Stimulated activated CD8-positive, alpha-beta memory T cell treated with anti-CD3 and anti-CD28 coated beads, Interleukin-7, amount 100 ng/mL, for 48 hours (primary cell): Measurements from ENCODE around the gene TSPAN14.
"Not testable (repeated sequence)": the region's sequence is repeated elsewhere in the genome, so short reads cannot be mapped to it uniquely, and the experiment has no call there.

Experiments
- DNase-seq, 2 donors: peaks; one replicate each; pipeline ENCODE4 v3.0.0-alpha.2; 2020; ENCODE audit warnings: low read depth in 1 of 2; ENCODE audit errors: extremely low read depth in 1 of 2

The TSPAN14 gene

DNA sequence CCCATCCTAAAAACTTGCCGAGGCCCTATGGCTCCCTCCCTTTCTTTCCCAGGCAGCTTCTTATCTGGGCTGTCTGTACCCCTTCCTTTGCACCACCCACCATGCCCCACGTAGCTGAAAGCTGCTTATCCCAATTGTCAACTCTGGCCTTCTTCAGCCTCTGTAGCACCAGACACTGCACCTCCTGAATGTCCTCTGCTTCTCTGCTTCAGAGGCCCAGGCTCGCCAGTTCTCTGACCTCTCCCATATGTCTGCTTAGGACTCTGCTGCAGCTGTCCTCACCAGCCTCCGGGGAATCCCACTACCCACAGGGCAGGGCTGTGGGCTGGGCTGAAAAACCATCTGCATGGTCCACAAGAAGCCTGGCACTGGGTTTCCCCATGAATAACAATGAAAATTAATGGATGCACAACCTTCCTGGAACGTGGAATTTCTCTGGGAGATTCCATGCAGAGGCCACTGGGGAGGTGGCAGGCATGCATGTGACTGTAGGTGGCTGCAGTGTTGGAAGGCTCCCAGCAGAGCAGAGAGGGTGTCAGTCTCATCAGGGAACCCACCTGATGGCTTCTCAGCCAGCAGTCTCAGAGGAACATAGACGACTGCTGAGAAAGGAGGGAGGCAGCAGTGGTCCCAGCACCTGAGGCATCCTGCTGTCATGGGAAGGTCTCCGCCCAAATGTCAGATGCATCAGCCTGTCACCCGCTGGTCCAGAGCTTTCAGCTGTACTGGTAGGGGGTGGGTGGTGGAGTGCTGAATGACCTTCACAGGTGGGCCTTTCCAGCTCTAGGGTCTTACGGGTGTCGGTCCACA lies 66.8 kb downstream of the TSPAN14 start:
- no peak for DNase-seq

DNA sequence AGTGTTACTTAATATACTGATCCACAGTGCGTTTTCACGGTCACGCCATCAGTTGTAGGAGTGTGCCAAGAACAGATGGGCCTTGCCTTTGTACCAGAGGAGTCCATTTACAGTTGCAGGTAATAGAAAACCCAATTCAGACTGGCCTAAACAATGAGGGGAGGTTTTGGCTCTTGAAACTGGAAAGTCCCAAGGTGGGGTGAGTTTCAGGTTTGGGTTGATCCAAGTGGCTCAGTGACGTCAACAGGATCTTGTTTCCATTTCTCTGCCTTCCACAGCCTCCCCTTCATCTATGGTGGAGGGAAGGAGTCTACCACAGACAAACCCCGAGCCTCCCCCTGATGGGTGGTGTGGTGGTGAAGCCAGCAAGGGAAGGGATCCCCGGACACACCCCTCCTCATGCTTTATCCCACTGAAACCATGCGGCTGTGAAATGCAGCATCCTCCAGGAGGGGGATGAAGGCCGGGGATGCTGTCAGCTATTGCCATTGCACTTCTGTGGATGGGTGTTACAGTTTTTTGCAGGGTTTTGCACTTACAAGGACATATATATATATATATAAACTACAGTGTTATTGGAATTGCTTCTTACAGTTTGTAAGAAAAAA lies 68.8 kb downstream of the TSPAN14 start:
- no peak for DNase-seq

DNA sequence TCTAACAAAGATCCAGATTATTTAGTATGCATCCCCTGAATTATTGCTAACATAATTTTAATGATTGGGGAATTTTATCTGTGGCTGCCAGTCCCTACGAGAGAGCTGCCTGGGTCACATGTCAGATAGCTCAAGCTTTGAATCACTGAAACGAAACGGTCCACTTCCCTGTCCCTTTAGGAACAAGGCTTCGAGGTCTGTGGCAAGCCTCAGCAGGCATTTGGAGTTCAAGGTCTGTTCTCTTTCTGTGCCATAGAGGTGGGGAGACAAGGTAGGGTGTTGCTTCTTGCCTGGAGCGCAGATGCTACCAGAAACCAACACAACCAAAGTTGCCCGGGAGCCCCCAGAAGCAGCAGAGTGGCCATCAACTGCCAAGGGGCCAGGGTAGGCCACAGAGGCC lies 69.7 kb downstream of the TSPAN14 start:
- DNase-seq = no peak

DNA sequence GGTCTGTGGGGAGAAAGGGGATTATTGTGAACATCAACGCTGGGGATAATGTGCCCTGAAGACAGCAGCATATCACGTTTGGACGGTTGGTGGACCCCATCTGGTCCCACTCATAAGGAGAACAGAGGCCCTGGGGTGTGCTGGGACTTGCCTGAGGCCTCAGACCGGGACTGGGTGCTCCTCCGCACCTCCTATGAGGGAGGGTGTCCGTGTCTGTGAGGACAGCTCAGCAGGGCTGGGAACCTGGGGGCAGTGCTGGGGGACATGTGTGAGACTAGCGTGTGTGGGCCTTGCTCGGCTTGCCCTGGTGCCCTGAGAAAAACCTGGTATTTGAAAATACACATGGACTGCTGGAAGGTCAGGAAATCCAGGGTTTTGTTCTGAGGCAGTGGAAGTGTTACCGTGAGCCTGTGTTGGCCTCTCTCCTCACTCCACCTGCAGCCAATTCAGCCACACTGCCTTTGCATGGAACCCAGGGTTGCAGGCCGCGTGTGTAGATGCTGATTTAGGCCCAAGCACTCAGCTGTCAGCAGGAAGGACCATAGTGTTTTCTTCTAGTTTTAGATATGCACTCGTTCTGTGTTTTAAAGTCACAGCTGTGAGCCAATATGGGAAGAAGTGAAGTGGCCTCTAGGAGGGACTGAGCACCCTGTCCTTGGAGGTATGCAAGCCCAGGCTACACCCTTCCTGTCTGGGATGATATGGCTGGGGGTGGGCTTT lies 70.2 kb downstream of the TSPAN14 start:
- no peak for DNase-seq

DNA sequence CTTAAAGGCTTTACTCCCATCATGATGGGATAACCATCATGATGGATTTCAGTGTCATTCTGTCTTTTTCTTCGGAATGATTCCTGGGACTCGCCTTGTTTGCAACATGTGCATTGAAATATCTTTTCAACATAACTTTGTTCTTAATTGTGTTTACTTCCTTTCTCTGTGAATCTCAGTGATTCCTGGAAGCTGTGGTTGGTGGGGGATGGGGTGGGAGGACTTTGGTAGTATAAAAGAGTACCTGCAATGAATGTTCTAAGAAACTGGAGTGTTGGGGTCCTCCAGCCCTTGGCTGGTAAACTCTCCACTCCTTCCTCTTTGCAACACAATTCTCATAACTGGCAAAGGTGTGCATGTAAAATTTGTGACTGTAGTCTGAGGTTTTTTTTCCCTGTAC lies 72.1 kb downstream of the TSPAN14 start:
- DNase-seq = no peak

DNA sequence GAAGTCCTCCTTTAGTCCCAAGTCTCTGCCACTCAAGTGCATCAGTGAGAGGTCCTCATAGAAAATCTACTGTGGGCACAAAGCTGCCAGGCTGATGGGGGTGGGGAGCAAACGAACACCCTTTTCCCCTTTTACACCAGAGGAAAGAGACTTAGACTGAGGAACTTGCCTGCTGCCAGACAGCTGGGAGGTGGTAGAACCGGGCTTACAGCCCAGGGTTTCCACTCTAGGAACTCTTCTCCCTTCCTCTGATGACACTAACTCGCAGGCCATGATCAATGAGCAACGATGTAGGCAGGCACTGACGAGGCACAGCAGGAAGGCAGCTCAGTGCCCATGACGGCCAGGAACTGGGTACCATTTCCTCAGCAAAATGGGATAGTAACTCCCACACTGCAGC lies 72.6 kb downstream of the TSPAN14 start:
- no peak for DNase-seq

DNA sequence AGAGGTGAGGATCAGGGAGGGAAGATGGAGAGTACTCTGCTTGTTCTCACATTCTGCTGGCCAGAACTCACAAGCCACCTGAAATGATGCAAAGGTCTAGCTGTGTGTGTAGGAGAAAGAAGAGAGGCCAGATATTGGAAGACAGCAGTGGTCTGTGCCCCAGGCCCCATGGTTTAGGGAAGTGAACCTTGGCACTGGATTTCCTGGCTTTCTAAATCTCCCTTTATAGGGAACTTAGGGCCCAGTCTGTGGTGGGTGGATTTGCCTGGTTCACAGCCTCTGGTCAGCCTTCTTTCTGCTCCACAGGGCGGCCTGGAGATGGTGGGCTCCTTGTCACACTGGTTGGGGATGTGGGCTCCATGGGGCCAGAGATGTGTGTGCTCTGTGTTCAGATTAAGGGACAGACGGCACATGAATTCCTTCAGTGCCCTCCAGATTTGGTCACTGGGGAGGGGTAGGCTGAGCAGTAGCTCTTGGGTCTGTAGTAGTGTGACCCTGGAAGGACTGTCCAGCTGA lies 74.1 kb downstream of the TSPAN14 start:
- no peak for DNase-seq

DNA sequence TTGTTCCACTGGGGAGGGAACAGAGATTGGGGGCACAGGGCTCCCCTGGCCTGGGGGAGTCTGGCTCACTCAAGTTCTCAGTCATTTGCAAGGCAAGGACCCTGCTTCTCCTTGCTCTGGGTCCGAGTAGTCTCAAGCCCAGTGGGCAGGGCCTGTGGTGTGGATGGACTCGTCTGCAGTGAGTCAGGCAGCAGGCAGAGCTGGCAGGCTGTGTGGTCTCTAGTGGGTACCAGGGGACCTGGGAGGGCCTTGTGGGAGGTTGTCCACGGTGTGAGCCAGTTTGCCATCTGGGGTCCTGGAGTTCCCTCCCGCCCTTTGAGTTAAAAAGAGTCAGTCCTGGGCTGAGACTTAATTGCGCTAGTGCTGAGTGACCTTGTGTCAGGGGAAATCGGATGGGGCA lies 74.8 kb downstream of the TSPAN14 start:
- DNase-seq = no peak

DNA sequence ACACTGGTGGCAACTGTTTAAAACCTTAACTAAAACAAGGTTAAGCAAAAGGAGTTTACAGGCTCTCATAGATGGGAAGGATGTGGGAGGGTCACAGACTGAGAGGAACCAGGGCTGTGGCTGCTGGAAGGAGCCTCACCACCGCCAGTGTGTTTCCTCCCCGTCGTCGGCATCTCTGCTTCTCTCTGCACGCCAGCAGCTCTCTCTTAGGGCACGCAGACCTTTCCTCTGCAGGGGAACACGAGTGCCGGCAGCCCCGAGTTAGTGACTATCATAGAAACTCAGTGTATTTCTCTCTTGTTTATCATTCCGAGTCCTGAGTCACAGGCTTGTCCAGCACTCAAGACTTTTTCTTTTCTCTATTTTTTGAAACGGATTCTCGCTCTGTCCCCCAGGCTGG lies 75.5 kb downstream of the TSPAN14 start:
- no peak for DNase-seq

DNA sequence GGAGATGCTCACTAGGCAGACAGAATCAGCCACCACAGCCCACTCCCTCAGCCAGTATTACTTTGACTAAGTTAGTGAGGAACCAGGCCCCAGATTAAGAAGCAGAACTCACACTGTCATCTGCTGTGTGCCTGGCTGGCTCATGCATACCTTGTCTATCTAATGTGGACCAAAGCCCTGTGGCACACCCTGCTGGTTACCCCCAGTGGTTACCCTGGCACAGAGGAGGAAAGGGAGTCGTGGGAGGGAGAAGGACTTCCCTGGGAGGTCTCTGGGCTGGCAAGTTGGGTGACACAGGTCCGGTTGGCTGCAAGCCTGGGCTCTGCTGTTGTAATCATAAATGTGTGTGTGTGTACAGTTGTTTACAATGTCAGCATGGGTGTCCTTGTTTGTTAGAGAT lies 76.1 kb downstream of the TSPAN14 start:
- DNase-seq = peak in 1 of 2 donors; percentile 56

DNA sequence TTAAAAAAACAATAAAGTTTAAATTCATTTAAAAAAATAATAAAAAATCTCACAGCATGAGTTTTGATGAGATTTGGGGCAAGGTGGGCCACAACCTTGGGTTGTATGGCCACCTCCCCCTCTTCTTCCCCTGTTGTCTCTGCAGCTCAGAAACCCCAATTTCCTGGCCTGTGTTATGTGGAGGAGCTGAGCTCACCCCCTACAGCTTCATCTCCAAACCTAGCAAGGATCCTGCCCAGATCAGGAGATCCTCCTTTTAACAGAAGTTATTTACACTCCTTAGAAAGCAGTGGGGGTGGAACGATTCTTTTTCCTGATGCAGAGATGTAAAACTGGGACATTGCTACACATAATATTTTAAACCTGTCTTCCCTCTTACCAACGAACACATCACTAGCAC lies 76.7 kb downstream of the TSPAN14 start:
- DNase-seq = no peak

DNA sequence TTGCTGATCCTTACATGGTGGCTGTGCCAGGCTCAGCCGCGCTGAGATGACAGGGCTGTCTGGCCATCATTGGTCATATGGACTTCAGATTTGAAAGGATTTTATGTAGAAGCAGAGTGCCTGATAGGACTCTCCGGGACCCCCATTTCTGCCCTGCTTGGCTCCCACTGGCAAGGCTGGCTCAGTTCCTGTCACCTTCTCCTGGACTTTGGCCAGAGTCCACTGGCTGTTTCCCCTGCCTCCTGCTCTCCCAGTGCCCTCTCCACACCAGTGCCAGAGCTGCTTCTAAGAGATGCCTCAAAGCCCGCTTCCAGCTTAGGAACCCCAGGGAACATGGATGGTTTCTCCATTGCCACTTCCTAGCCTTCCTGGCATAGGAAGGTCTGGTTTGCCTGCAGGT lies 78.5 kb downstream of the TSPAN14 start:
- DNase-seq = no peak

DNA sequence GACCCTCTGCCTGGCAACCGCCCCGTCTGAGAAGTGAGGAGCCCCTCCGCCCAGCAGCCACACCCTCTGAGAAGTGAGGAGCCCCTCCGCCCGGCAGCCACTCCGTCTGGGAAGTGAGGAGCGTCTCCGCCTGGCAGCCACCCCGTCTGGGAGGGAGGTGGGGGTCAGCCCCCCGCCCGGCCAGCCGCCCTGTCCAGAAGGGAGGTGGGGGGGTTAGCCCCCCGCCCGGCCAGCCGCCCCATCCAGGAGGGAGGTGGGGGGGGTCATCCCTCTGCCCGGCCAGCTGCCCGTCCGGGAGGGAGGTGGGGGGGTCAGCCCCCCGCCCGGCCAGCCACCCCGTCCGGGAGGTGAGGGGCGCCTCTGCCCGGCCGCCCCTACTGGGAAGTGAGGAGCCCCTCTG lies 79.9 kb downstream of the TSPAN14 start:
- not testable (repeated sequence) for DNase-seq

DNA sequence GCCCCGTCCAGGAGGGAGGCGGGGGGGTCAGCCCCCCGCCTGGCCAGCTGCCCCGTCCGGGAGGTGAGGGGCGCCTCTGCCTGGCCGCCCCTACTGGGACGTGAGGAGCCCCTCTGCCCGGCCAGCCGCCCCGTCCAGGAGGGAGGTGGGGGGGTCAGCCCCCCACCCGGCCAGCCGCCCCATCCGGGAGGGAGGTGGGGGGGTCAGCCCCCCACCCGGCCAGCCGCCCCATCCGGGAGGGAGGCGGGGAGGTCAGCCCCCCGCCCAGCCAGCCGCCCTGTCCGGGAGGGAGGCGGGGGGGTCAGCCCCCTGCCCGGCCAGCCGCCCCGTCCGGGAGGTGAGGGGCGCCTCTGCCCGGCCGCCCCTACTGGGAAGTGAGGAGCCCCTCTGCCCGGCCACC lies 80.5 kb downstream of the TSPAN14 start:
- not testable (repeated sequence) for DNase-seq

DNA sequence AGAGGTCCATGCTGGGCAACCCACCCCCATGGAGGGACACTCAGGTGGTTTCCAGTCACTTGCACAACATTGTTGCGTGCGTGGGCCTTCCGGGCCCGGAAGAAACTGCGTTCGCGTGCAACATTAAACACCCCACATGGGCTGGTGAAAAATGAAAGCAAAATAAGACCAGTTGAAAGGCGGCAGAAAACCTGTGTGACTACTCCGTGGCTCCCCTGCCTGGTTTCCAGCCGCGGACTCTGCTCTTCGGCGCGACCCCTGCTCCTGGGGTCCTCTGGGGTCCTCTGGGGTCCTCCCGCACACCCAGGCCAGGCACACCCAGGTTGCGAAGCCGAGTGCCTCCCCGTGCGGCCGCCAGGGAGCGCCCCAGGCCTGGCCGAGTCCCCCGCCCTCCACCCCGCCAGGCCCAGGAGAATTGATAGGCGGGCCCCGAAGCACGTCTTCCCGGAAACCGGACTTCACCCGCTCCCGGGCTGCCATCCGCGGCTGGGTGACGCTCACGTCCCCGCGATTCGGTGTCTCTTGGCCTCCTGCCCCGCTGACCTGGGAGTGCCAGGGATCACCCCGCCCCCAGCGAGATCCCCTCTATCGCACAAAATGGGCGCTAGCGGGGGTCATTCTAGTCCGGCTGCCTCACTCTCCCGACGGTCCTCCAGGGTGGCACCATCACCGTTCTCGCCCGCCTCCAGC lies 81.7 kb downstream of the TSPAN14 start:
- peak; percentile 65 to 70 for DNase-seq

DNA sequence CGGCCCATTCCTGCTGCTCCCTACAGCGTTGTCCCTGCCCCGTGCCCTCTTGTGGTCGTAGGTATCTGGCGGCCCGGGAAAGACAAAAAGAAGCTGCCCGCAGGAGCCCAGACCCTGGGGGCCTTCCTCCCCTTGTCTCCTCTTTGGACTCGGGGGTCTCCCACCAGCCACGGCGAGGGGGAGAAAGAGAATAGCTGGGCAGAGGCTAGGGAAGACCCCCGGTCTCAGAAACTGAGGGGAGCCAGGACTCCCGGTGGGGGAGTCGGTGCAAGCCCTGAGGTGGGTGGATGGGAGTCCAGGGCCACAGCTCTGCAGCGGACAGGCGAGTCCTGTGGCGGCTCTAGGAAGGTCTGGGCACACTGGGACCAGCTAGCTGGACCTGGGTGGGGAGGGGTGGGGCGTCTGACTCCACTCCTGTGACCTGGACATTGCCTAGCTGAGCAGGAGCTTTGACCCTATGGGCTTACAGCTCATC lies 82.3 kb downstream of the TSPAN14 start:
- DNase-seq = no peak

DNA sequence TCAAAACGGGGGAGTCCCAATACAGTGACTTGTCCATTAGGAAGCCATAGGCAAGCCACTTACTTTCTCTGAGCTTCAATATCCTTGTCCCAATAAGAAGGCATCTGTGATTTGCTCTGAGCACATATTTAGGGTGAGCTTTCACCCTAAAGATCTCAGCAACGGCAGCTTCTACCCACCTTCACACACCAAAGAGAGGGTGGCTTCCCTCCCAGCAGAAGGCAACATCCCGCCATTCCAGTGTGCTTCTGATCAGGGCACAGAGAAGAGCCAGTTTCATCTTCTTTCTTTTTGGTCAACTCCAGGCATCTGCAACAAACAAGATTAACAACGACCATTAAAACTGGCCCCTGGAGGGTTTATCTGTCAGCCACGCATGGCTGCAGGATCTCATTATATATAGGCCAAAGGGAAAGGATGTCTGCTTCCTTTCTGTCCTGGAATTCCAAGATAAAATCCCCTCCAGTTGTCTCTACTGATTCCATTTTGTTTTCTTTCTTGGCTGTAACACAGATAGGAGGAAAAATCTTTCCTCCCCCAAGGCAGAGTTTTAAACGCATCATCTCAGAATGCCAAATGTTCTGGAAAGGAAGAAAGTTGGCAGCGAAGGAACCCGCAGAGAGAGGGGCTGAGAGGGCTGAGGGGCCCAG lies 83.1 kb downstream of the TSPAN14 start:
- no peak for DNase-seq

DNA sequence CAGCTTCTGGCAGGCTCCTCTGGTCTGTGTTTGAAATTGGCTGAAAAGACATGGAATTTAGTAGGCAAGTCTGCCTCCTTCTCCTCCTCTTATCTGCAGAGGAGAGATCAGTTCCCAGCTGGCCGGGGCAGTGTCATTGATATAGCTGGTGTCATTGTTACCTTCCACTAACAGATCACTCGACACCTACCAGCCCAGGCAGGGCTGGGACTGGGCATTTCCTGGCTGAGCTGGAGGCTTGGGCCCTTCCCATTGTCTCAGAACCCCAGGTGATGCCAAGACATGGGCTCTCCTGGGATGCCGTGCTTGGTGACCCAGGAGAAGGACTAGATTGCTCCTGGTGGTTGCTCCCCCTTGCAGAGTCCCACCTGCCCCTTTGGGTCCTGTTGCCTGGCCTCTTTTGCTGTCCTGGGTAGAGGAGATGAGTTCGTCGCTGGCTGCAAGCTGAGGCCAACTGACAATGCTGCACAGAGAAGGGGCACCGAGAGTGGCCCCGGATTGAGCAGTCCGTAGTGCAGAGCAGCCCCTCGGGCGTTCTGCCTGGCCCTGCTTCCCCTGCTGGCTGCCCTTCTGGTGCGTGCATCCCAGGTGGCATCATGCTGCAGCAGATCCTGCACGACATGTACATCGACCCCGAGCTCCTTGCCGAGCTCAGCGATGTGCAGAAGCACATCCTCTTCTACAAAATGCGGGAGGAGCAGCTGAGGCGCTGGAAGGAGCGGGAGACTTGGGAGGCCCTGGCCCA lies 83.8 kb downstream of the TSPAN14 start, which contains the start of gene SH2D4B:
TSS of gene SH2D4B (plus strand) at position 167 of the 745 bp plus-strand sequence. CDS start at position 597, 430 bp downstream.
- DNase-seq = no peak

DNA sequence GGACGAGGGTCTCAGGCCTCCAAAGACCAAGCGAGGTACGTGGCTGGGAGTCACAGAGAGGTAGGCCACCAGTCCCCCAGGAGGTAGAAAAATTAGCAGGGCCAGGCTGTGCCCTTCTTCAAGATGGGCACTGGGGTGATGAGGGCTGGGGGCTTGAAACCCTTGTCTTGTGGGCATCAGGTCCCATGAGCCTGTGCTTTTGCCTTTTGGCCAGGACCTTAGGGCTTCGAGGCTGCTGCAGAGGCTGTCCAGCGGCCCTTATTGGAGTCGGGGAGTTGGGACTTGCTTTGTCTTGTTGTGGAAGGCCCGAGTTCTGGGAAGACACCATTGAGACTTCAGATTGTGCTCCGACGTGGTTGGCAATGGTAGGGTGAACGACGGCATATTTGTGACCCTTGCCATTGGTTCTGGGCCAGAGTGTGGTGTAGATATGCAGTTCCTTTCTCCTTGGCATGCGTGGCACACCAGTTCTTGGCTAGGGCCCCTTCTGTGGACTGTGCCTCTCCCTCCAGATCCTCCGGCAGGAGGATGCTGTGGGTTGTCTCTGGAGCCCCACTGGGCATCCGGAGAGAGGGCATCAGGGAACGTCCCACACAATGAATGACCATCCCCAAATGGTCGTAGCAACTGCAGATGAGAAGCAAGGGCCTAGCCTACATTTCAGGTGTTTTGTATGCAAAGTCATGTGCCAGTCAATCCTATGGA lies 84.5 kb downstream of the TSPAN14 start:
- DNase-seq = no peak
